Osteocyte (in vitro differentiated cells): ENCODE data around the gene IGF2BP1. TPM values are rescaled to one million over a fixed set of nuclear protein-coding genes. Genes with fewer than 3 reads are reported as not detected.

Source experiments
- DNase-seq: peaks from one replicate; pipeline ENCODE4 v3.0.0; 2021; ENCODE audit warnings: mixed read lengths; ENCODE audit not compliant: unreplicated experiment; ENCODE audit errors: extremely low spot score
- H3K27ac Mint-ChIP-seq: one replicate; pipeline ENCODE4 v1.8.0; 2021; ENCODE audit warnings: mild to moderate bottlenecking, mixed read lengths; ENCODE audit not compliant: unreplicated experiment
- H3K27me3 Mint-ChIP-seq: one replicate; pipeline ENCODE4 v1.8.0; 2021; ENCODE audit warnings: mixed read lengths; ENCODE audit not compliant: unreplicated experiment
- H3K36me3 Mint-ChIP-seq: one replicate; pipeline ENCODE4 v1.8.0; 2021; ENCODE audit warnings: mixed read lengths; ENCODE audit not compliant: unreplicated experiment
- H3K4me1 Mint-ChIP-seq: one replicate; pipeline ENCODE4 v1.8.0; 2021; ENCODE audit warnings: mixed read lengths; ENCODE audit not compliant: unreplicated experiment
- H3K4me3 Mint-ChIP-seq: one replicate; pipeline ENCODE4 v1.8.0; 2021; ENCODE audit warnings: mild to moderate bottlenecking, moderate library complexity, mixed read lengths; ENCODE audit not compliant: unreplicated experiment
- H3K9me3 Mint-ChIP-seq: one replicate; pipeline ENCODE4 v1.8.0; 2021; ENCODE audit warnings: mixed read lengths; ENCODE audit not compliant: unreplicated experiment
- total RNA-seq: library from RNA; stranded (reverse); gene quantifications from 2 replicates; pipeline ENCODE4 v1.2.1, GENCODE V29; 2021
- TF ChIP-seq, protein P1 (sequence below): fragments of 200-600 bp; sonication (generic); IDR thresholded peaks from 2 replicates; pipeline ENCODE4 v1.5.0; 2021; ENCODE audit warnings: antibody characterized with exemption, mild to moderate bottlenecking, moderate library complexity

The IGF2BP1 gene
- total RNA-seq, 1 donor from 2014 or later: 47.6 TPM

DNA sequence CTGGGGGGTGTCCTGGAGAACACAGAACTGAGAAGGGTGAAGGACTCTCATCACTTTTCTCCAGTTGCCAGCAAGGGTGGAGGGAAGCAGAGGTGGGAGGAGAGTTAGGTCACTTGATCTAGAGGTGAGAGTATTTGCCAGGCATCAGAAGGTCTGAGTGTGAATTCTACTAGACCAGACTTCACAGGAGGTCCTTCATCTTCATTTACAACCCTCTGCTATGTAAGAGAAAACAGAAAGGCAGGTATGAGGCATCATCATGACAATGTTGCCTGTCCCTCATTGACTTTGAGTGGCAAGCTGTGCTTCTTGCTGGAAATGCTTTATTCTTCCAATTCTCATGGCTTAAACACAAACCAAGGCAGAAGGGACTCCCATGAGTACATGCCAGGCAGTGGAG is 89.5 kb downstream of the IGF2BP1 start:
- H3K27me3 Mint-ChIP-seq: peaks cover 36% of the 10 kb centered on the region
- no peak for DNase-seq
- peaks cover 7% of the 10 kb centered on the region for H3K4me1 Mint-ChIP-seq
- TF ChIP-seq, protein P1, sequence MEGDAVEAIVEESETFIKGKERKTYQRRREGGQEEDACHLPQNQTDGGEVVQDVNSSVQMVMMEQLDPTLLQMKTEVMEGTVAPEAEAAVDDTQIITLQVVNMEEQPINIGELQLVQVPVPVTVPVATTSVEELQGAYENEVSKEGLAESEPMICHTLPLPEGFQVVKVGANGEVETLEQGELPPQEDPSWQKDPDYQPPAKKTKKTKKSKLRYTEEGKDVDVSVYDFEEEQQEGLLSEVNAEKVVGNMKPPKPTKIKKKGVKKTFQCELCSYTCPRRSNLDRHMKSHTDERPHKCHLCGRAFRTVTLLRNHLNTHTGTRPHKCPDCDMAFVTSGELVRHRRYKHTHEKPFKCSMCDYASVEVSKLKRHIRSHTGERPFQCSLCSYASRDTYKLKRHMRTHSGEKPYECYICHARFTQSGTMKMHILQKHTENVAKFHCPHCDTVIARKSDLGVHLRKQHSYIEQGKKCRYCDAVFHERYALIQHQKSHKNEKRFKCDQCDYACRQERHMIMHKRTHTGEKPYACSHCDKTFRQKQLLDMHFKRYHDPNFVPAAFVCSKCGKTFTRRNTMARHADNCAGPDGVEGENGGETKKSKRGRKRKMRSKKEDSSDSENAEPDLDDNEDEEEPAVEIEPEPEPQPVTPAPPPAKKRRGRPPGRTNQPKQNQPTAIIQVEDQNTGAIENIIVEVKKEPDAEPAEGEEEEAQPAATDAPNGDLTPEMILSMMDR: no peak
- no peaks in the 10 kb centered on the region for H3K36me3 Mint-ChIP-seq
- H3K27ac Mint-ChIP-seq: no peak overlapping the region
- no peaks in the 10 kb centered on the region for H3K9me3 Mint-ChIP-seq
- no peak overlapping the region for H3K4me3 Mint-ChIP-seq

DNA sequence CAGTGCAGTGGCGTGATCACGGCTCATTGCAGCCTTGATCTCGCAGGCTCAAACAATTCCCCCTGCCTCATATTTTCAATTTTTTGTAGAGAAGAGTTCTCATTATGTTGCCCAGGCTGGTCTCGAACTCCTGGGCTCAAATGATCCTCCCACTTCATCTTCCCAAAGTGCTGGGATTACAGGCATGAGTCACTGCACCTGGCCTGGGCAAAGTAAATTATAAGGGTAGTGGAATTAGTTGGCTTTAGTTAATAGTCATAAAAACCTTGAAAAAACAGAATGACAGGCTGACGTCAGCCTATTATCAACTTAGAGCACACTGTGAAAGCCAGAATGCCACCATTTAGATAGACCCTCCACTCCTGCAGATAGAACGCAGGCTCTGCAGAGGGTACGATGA is 91.9 kb downstream of the IGF2BP1 start:
- TF ChIP-seq, protein P1: no peak

DNA sequence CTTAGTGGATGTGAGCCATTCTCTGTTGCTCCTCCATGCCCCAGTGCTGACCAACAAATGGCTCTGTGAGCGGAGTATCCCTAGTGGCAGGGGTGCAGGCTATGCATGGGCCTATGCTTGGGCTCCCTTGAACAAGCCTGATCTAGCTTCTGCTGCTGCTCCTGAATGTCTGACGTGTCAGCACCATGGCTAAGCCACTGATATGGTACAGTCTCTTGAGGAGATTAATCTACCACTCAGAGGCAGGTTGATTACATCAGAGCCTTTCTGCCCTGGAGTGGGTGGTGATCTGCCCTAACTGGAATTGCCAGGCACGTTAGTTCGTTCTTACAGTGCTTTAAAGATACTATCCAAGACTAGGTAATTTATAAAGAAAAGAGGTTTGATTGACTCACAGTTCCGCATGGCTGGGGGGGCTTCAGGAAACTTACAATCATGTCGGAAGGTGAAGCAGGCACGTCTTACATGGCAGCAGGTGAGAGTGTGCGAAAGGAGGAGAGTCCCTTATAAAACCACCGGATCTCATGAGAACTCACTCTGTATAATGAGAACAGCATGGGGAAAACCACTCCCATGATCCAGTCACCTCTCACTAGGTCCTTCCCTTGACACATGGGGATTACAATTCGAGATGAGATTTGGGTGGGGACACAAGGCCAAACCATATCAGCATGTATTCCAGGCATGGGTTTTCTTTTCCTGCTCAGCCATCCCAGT is 93.9 kb downstream of the IGF2BP1 start:
- H3K9me3 Mint-ChIP-seq: no peaks in the 10 kb centered on the region
- peaks cover 16% of the 10 kb centered on the region for H3K27me3 Mint-ChIP-seq
- no peaks in the 10 kb centered on the region for H3K36me3 Mint-ChIP-seq
- H3K4me1 Mint-ChIP-seq: no peaks in the 10 kb centered on the region
- no peak overlapping the region for H3K27ac Mint-ChIP-seq
- no peak for DNase-seq
- TF ChIP-seq, protein P1: no peak
- H3K4me3 Mint-ChIP-seq: no peak overlapping the region

More for the DNA sequence above, 91.9 kb downstream of the IGF2BP1 start:
- DNase-seq: no peak
- Mint-ChIP-seq H3K36me3 (no peaks in the 10 kb centered on the region), H3K27me3 (peaks cover 27% of the 10 kb centered on the region), H3K9me3 (no peaks in the 10 kb centered on the region), H3K4me1 (peaks cover 7% of the 10 kb centered on the region), H3K27ac (no peak overlapping the region), H3K4me3 (no peak overlapping the region)

DNA sequence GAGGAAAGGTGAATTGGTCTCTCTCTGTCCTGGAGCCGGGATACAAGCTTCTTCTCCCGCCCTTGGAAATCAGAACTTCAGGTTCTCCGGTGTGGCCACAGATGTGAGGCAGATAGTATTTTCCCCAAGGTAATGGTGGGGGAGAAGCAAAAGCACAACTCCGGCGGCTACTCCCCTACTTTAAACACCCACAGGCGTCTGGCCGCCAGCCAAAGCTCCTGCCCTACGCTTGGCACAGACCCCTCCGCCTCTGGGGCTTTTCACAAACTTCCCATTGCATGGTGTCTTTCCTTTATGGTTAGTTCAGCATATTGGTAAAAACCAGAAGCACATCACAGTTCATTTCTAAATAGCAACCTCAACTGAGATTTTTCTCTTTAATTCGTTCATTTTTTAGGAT is 95.9 kb downstream of the IGF2BP1 start:
- Mint-ChIP-seq H3K9me3 (no peaks in the 10 kb centered on the region), H3K4me1 (no peaks in the 10 kb centered on the region), H3K27me3 (peaks cover 3% of the 10 kb centered on the region), H3K4me3 (no peak overlapping the region), H3K27ac (no peak overlapping the region), H3K36me3 (no peaks in the 10 kb centered on the region)
- TF ChIP-seq, protein P1: no peak
- DNase-seq: no peak

DNA sequence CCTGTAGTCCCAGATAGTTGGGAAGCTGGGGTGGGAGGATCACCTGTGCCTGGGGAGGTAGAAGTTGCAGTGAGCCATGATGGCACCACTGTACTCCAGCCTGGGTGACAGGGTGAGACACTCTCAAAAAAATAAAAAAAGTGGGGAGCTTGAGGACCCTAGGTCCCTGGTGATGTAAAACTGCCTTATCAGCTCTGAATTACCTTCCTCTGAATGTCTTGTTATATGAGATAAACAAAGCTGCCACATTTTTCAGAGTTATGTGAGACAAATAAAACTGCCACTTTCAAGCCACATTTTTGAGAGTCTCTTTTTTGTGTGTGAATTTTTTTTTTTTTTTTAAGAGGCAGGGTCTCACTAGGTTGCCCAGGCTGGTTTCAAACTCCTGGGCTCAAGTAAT is 103.4 kb downstream of the IGF2BP1 start:
- H3K27ac Mint-ChIP-seq: no peak overlapping the region
- H3K27me3 Mint-ChIP-seq: no peaks in the 10 kb centered on the region
- H3K36me3 Mint-ChIP-seq: no peaks in the 10 kb centered on the region
- DNase-seq: no peak
- no peaks in the 10 kb centered on the region for H3K9me3 Mint-ChIP-seq
- TF ChIP-seq, protein P1: no peak
- H3K4me1 Mint-ChIP-seq: peaks cover 4% of the 10 kb centered on the region
- no peak overlapping the region for H3K4me3 Mint-ChIP-seq
